HepG2 (cell line): Measurements from ENCODE around the gene AKR7A3. TPM values are rescaled to one million over a fixed set of nuclear protein-coding genes. Genes with fewer than 3 reads are reported as not detected.

Source experiments
- AGO2 ChIP-seq: fragments of 200-400 bp; formaldehyde crosslinking; optimal IDR thresholded peaks from 2 replicates; pipeline ENCODE3; 2017; ENCODE audit warnings: mild to moderate bottlenecking, low read depth, low read length, moderate library complexity
- JARID2 ChIP-seq: sonication (generic); formaldehyde crosslinking; IDR thresholded peaks from 2 replicates; pipeline ENCODE4 v1.8.1; 2023; ENCODE audit warnings: missing genetic modification reagents, inconsistent platforms; ENCODE audit not compliant: insufficient replicate concordance
- PTBP1 ChIP-seq: fragments of 200-400 bp; formaldehyde crosslinking; IDR thresholded peaks from 2 replicates; pipeline ENCODE4 v1.6.1; 2018; ENCODE audit warnings: low read length, low read depth; ENCODE audit not compliant: poor library complexity, severe bottlenecking
- ZBTB42 ChIP-seq: sonication (generic); formaldehyde crosslinking; IDR thresholded peaks from 2 replicates; pipeline ENCODE4 v1.5.0; 2020; ENCODE audit warnings: mild to moderate bottlenecking, missing genetic modification reagents
- ZNF101 ChIP-seq: sonication (generic); formaldehyde crosslinking; IDR thresholded peaks from 2 replicates; pipeline ENCODE4 v1.4.0; 2020; ENCODE audit warnings: mild to moderate bottlenecking, low read depth, missing genetic modification reagents, borderline replicate concordance
- ZNF782 ChIP-seq: sonication (generic); formaldehyde crosslinking; IDR thresholded peaks from 2 replicates; pipeline ENCODE4 v1.4.0; 2020; ENCODE audit warnings: missing genetic modification reagents, mild to moderate bottlenecking, borderline replicate concordance
- polyA plus RNA-seq, 8 experiments: library from polyadenylated mRNA; depleted of rRNA in 3 of 8; stranded (reverse) in 7 of 8; unstranded in 1 of 8; fragments of >200 nt; fragmentation: Illumina TruSeq in 4 of 8; extraction: Trizol in 4 of 8; gene quantifications; 2 replicates each; pipeline versions ENCODE4 v1.2.1 to v1.2.3, GENCODE V29; 2011 to 2016; ENCODE audit warnings: low read depth in 4 of 8, missing spikeins in 1 of 8, mixed read lengths in 1 of 8; ENCODE audit not compliant: insufficient read depth in 1 of 8
- total RNA-seq, 5 experiments: library from RNA; depleted of rRNA; stranded (reverse); fragments of >200 nt; fragmentation: Illumina TruSeq; extraction: Trizol; gene quantifications; 2 replicates each; pipeline ENCODE4 v1.2.3, GENCODE V29; 2016; ENCODE audit warnings: low read depth in 1 of 5
- TF ChIP-seq, protein P1 (sequence below): sonication (generic); formaldehyde crosslinking; IDR thresholded peaks from 2 replicates; pipeline ENCODE4 v1.4.0; 2020; ENCODE audit warnings: missing genetic modification reagents, borderline replicate concordance
- TF ChIP-seq, protein P2 (sequence below): sonication (generic); formaldehyde crosslinking; IDR thresholded peaks from 2 replicates; pipeline ENCODE4 v1.8.0; 2022; ENCODE audit warnings: missing genetic modification reagents, mild to moderate bottlenecking, moderate library complexity, borderline replicate concordance
- TF ChIP-seq, protein P3 (sequence below): sonication (generic); formaldehyde crosslinking; IDR thresholded peaks from 2 replicates; pipeline ENCODE4 v1.4.0; 2020; ENCODE audit warnings: missing genetic modification reagents, borderline replicate concordance
- TF ChIP-seq, protein P4 (sequence below): sonication (generic); formaldehyde crosslinking; conservative IDR thresholded peaks from 2 replicates; pipeline ENCODE4 v1.8.1; 2023; ENCODE audit warnings: missing genetic modification reagents
- TF ChIP-seq, protein P5 (sequence below): sonication (generic); formaldehyde crosslinking; IDR thresholded peaks from 2 replicates; pipeline ENCODE4 v1.8.0; 2022; ENCODE audit warnings: missing genetic modification reagents, mild to moderate bottlenecking, borderline replicate concordance
- TF ChIP-seq, protein P6 (sequence below): fragments of 450-650 bp; IDR thresholded peaks from 2 replicates; pipeline ENCODE4 v1.6.1; 2016

Gene AKR7A3
- total and polyA plus RNA-seq, 2 of the 13 experiments (the other 11 are each of a cell fraction or from before 2014, with no cell fraction given) = 0.58 to 1.00 TPM

DNA sequence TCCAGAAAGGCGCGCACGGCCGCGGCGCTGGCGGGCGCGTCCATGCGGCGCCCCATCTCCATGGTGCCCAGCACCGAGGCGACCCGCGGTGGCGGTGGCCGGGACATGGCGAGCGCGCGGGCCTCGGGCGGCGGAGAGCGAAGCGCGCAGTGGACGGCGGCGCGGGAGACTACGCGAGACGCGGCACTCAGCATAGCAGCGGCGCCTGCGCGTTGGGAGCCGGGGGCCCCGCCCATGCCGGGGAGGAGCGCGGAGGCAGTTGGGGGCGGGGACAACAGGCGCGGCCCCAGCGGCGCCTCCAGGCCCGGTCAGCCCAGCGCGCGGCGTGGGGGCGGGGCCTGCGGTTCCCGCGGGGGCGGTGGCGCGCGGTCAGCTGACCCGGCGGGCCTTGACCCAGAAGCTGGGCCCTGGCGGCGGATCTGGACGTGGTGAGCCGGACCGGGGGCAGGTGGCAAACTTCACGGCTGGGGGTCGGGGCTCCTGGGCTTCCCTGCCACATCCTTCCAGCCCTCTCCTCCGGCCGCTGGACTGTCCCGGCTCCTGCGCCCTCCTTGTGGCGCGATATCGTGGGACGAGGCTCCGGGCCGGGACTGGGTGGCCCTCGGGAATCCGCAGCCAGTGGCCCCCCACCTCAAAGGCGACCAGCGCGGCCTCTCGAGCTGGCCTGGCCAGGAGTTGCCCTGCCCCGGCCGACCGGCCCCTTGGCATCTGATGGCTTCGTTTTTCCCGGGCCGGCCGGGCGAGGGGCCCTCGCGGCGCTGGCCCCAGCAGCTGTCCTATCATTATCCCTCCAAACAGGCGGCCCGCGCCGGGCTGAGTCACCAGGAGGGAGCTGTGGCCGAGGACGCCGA is 23.6 kb upstream of the AKR7A3 start, which contains the start of the genes AKR7A2 and SLC66A1 (continued):
- TF ChIP-seq, protein P1, sequence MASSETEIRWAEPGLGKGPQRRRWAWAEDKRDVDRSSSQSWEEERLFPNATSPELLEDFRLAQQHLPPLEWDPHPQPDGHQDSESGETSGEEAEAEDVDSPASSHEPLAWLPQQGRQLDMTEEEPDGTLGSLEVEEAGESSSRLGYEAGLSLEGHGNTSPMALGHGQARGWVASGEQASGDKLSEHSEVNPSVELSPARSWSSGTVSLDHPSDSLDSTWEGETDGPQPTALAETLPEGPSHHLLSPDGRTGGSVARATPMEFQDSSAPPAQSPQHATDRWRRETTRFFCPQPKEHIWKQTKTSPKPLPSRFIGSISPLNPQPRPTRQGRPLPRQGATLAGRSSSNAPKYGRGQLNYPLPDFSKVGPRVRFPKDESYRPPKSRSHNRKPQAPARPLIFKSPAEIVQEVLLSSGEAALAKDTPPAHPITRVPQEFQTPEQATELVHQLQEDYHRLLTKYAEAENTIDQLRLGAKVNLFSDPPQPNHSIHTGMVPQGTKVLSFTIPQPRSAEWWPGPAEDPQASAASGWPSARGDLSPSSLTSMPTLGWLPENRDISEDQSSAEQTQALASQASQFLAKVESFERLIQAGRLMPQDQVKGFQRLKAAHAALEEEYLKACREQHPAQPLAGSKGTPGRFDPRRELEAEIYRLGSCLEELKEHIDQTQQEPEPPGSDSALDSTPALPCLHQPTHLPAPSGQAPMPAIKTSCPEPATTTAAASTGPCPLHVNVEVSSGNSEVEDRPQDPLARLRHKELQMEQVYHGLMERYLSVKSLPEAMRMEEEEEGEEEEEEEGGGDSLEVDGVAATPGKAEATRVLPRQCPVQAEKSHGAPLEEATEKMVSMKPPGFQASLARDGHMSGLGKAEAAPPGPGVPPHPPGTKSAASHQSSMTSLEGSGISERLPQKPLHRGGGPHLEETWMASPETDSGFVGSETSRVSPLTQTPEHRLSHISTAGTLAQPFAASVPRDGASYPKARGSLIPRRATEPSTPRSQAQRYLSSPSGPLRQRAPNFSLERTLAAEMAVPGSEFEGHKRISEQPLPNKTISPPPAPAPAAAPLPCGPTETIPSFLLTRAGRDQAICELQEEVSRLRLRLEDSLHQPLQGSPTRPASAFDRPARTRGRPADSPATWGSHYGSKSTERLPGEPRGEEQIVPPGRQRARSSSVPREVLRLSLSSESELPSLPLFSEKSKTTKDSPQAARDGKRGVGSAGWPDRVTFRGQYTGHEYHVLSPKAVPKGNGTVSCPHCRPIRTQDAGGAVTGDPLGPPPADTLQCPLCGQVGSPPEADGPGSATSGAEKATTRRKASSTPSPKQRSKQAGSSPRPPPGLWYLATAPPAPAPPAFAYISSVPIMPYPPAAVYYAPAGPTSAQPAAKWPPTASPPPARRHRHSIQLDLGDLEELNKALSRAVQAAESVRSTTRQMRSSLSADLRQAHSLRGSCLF (CRISPR knock-in tag) = peak; percentile 67; the same call in 1 of the 2 replicates
- TF ChIP-seq ZBTB42 (CRISPR knock-in tag) (no peak), ZNF101 (CRISPR knock-in tag) (no peak), PTBP1 (no peak), ZNF782 (CRISPR knock-in tag) (no peak), JARID2 (CRISPR knock-in tag) (peak; percentile 54), AGO2 (peak; percentile 66)
- TF ChIP-seq, protein P2, sequence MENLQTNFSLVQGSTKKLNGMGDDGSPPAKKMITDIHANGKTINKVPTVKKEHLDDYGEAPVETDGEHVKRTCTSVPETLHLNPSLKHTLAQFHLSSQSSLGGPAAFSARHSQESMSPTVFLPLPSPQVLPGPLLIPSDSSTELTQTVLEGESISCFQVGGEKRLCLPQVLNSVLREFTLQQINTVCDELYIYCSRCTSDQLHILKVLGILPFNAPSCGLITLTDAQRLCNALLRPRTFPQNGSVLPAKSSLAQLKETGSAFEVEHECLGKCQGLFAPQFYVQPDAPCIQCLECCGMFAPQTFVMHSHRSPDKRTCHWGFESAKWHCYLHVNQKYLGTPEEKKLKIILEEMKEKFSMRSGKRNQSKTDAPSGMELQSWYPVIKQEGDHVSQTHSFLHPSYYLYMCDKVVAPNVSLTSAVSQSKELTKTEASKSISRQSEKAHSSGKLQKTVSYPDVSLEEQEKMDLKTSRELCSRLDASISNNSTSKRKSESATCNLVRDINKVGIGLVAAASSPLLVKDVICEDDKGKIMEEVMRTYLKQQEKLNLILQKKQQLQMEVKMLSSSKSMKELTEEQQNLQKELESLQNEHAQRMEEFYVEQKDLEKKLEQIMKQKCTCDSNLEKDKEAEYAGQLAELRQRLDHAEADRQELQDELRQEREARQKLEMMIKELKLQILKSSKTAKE (CRISPR knock-in tag) = no peak; the same call in 1 of the 2 replicates
- TF ChIP-seq, protein P3, sequence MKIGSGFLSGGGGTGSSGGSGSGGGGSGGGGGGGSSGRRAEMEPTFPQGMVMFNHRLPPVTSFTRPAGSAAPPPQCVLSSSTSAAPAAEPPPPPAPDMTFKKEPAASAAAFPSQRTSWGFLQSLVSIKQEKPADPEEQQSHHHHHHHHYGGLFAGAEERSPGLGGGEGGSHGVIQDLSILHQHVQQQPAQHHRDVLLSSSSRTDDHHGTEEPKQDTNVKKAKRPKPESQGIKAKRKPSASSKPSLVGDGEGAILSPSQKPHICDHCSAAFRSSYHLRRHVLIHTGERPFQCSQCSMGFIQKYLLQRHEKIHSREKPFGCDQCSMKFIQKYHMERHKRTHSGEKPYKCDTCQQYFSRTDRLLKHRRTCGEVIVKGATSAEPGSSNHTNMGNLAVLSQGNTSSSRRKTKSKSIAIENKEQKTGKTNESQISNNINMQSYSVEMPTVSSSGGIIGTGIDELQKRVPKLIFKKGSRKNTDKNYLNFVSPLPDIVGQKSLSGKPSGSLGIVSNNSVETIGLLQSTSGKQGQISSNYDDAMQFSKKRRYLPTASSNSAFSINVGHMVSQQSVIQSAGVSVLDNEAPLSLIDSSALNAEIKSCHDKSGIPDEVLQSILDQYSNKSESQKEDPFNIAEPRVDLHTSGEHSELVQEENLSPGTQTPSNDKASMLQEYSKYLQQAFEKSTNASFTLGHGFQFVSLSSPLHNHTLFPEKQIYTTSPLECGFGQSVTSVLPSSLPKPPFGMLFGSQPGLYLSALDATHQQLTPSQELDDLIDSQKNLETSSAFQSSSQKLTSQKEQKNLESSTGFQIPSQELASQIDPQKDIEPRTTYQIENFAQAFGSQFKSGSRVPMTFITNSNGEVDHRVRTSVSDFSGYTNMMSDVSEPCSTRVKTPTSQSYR (CRISPR knock-in tag) = no peak; the same call in none of the 2 replicates
- TF ChIP-seq, protein P4, sequence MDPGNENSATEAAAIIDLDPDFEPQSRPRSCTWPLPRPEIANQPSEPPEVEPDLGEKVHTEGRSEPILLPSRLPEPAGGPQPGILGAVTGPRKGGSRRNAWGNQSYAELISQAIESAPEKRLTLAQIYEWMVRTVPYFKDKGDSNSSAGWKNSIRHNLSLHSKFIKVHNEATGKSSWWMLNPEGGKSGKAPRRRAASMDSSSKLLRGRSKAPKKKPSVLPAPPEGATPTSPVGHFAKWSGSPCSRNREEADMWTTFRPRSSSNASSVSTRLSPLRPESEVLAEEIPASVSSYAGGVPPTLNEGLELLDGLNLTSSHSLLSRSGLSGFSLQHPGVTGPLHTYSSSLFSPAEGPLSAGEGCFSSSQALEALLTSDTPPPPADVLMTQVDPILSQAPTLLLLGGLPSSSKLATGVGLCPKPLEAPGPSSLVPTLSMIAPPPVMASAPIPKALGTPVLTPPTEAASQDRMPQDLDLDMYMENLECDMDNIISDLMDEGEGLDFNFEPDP = 0 out of 2 replicates have a peak, but pooled peaks have one; percentile 56
- TF ChIP-seq, protein P5, sequence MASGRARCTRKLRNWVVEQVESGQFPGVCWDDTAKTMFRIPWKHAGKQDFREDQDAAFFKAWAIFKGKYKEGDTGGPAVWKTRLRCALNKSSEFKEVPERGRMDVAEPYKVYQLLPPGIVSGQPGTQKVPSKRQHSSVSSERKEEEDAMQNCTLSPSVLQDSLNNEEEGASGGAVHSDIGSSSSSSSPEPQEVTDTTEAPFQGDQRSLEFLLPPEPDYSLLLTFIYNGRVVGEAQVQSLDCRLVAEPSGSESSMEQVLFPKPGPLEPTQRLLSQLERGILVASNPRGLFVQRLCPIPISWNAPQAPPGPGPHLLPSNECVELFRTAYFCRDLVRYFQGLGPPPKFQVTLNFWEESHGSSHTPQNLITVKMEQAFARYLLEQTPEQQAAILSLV (CRISPR knock-in tag) = no peak
- TF ChIP-seq, protein P6, sequence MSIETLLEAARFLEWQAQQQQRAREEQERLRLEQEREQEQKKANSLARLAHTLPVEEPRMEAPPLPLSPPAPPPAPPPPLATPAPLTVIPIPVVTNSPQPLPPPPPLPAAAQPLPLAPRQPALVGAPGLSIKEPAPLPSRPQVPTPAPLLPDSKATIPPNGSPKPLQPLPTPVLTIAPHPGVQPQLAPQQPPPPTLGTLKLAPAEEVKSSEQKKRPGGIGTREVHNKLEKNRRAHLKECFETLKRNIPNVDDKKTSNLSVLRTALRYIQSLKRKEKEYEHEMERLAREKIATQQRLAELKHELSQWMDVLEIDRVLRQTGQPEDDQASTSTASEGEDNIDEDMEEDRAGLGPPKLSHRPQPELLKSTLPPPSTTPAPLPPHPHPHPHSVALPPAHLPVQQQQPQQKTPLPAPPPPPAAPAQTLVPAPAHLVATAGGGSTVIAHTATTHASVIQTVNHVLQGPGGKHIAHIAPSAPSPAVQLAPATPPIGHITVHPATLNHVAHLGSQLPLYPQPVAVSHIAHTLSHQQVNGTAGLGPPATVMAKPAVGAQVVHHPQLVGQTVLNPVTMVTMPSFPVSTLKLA = no peak
